Measurements from ENCODE around the gene ATP2B2.

GRCh38 chr3:10494180-10494579 is 11.2 kb downstream of the ATP2B2 start:
- TF ChIP-seq CTCF (IDR thresholded peaks at IDR 0.05) = no peak
- TF ChIP-seq EZH2phosphoT487 (IDR thresholded peaks at IDR 0.05) = no peak
